ENCODE data around the gene TOMM40L.
"Not testable (repeated sequence)": the region's sequence is repeated elsewhere in the genome, so short reads cannot be mapped to it uniquely, and the experiment has no call there.

Gene TOMM40L

DNA sequence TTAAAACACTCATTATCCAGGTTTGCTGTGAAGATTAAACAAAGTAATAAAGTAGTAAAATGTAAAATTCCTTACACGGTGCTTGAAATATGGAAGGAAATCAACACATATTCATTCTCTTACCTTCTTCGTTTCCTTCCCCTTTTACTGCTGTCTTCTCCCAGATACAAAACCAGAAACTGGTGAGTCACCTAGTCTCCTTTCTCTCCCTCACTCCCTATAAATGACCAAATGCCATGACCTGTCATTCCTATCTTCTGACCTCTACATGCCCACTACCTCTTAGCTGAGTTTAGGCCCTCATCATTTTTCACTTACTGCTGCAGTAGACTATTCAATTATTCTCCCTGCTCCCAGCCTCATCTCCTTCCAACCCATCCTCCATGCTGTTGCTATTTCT, 16.5 kb downstream of the TOMM40L start:
- TF ChIP-seq, protein P1, sequence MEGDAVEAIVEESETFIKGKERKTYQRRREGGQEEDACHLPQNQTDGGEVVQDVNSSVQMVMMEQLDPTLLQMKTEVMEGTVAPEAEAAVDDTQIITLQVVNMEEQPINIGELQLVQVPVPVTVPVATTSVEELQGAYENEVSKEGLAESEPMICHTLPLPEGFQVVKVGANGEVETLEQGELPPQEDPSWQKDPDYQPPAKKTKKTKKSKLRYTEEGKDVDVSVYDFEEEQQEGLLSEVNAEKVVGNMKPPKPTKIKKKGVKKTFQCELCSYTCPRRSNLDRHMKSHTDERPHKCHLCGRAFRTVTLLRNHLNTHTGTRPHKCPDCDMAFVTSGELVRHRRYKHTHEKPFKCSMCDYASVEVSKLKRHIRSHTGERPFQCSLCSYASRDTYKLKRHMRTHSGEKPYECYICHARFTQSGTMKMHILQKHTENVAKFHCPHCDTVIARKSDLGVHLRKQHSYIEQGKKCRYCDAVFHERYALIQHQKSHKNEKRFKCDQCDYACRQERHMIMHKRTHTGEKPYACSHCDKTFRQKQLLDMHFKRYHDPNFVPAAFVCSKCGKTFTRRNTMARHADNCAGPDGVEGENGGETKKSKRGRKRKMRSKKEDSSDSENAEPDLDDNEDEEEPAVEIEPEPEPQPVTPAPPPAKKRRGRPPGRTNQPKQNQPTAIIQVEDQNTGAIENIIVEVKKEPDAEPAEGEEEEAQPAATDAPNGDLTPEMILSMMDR (IDR thresholded peaks at IDR 0.05; ENCODE audit: control insufficient read depth, extremely low read depth, insufficient read depth): no peak

GRCh38 chr1:161244888-161245287, 19.0 kb downstream of the TOMM40L start:
- DNase-seq (ENCODE audit: low read depth): peak; percentile 2
- TF ChIP-seq, protein P1 (IDR thresholded peaks at IDR 0.05; ENCODE audit: control insufficient read depth, extremely low read depth, insufficient read depth): no peak
- no peak overlapping the region for H3K4me3 ChIP-seq (ENCODE audit: low read depth, low read length)

More for the DNA sequence above, 16.5 kb downstream of the TOMM40L start:
- no peak overlapping the region for H3K4me3 ChIP-seq (ENCODE audit: low read depth, low read length)
- no peak for DNase-seq (ENCODE audit: low read depth)

DNA sequence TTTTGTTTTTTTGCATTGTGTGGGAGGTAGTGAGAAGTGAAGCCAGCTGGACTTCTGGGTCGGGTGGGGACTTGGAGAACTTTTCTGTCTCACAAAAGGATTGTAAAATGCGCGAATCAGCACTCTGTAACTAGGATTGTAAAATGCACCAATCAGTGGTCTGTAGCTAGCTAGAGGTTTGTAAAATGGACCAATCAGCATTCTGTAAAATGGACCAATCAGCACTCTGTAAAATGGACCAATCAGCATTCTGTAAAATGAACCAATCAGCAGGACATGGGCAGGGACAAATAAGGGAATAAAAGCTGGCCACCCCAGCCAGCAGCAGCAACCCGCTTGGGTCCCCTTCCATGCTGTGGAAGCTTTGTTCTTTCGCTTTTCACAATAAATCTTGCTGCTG, 24.2 kb downstream of the TOMM40L start:
- H3K4me3 ChIP-seq (ENCODE audit: low read depth, low read length); DNase-seq (ENCODE audit: low read depth): not testable (repeated sequence)

DNA sequence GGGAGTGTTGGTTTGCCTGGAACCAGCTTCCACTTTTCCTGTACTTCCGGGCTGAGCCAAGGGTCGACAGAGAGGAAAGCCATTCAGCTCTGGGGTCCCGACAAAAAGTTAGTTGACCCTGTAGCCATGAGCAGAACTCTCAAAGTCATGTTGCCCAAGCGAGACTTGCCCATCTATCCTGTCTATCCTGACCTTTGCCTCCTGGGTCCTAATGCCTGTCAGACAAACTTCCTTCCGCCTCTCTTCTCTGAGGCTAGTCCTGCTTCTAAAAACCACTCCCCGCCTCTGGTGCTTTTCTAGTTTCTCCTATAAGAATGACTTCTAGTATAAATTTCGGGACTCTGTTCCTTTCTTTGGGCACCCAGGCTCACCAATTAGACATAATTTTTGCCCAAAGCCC, 25.0 kb downstream of the TOMM40L start:
- no peak for DNase-seq (ENCODE audit: low read depth)
- TF ChIP-seq, protein P1 (IDR thresholded peaks at IDR 0.05; ENCODE audit: control insufficient read depth, extremely low read depth, insufficient read depth): no peak
- H3K4me3 ChIP-seq (ENCODE audit: low read depth, low read length): no peak overlapping the region

- TF ChIP-seq, protein P1 (IDR thresholded peaks at IDR 0.05; ENCODE audit: control insufficient read depth, extremely low read depth, insufficient read depth): no peak
Observed at GRCh38 chr1:161251579-161251978, 25.7 kb downstream of the TOMM40L start.

GRCh38 chr1:161255302-161255701, 29.4 kb downstream of the TOMM40L start:
- DNase-seq (ENCODE audit: low read depth): not testable (repeated sequence)

More at GRCh38 chr1:161251579-161251978, 25.7 kb downstream of the TOMM40L start:
- no peak overlapping the region for H3K4me3 ChIP-seq (ENCODE audit: low read depth, low read length)
- DNase-seq (ENCODE audit: low read depth): no peak

GRCh38 chr1:161255955-161256520, 30.2 kb downstream of the TOMM40L start:
- not testable (repeated sequence) for DNase-seq (ENCODE audit: low read depth); H3K4me3 ChIP-seq (ENCODE audit: low read depth, low read length)

More at GRCh38 chr1:161255302-161255701, 29.4 kb downstream of the TOMM40L start:
- H3K4me3 ChIP-seq (ENCODE audit: low read depth, low read length): not testable (repeated sequence)

GRCh38 chr1:161257109-161257508, 31.2 kb downstream of the TOMM40L start:
- H3K4me3 ChIP-seq (ENCODE audit: low read depth, low read length); DNase-seq (ENCODE audit: low read depth): not testable (repeated sequence)

GRCh38 chr1:161258439-161259344, 32.8 kb downstream of the TOMM40L start, which contains the start of gene PCP4L1:
TSS of gene PCP4L1 (plus strand) at chr1:161258745. CDS start at chr1:161258975, 230 bp downstream.
- no peak for DNase-seq (ENCODE audit: low read depth)
- H3K4me3 ChIP-seq (ENCODE audit: low read depth, low read length): peak within 1 kb of the TSS; percentile 46
- TF ChIP-seq, protein P1 (IDR thresholded peaks at IDR 0.05; ENCODE audit: control insufficient read depth, extremely low read depth, insufficient read depth): no peak
